Activated CD4-positive, alpha-beta T cell treated with anti-CD3 and anti-CD28 coated beads, Interleukin-2, amount 50 U/mL, for 4 hours (primary cell): ENCODE measurements around the gene FTL.

Source experiments
- DNase-seq, 2 experiments: peaks; one replicate each; pipeline ENCODE4 v3.0.0-alpha.2; 2020

The FTL gene

DNA sequence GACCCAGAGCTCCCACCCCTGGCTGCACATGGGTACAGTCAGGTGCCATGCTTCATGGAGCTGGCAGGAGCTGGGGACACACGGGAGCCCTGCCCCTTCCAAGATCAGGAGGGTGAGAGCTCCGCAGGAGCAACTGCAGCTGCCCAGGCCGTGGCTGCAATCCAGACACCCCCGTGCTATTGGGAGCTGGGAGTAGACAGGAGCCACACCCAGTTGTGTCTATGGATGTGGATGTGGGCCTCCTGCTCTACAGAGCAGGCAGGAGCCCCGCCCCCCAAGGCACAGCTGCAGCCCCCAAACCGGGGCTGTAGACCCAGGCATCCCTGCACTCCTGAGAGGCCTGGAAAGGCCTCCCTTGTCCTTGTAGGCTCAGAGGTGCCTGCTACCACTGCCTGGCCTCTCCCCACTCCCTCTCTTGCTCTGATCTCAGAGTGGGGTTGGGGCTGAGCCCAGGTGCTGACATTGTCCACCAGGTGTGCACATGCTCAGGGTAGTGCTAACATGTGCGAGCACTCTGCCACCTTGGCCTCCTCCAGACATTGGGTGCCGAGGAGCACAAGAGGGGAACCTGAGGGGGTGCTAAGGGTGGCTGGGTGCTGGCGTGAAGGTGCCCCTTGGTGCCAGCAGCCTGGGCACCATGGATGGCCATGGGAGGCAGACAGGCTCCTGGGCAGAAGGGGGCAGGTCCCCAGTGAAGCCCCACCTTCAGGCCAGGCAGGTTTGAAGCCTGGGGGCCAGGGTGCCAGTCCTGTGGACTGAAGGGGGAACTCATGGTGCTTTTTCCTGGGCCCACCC, 18.4 kb upstream of the FTL start:
- DNase-seq = no peak

GRCh38 chr19:48947258-48947542, 17.9 kb upstream of the FTL start:
- no peak for DNase-seq

- DNase-seq = no peak
Measured at GRCh38 chr19:48950159-48950558, 14.9 kb upstream of the FTL start.

GRCh38 chr19:48950830-48951519, 14.1 kb upstream of the FTL start:
- no peak for DNase-seq

DNA sequence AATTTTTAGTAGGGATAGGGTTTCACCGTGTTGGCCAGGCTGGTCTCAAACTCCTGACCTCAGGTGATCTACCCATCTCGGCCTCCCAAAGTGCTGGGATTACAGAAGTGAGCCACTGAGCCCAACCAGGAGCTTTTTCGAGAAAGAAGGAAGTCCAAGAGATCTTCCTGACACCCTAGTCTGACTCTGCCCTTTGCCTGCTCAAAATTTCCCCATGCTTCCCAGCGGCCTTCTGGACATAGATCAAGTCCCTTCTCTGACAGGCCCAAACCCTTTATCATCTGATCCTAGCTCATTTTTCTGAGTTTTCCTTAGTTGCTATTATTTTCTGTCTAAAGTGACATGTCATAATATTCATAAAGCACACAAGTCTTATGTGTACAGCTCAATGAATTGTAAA, 12.0 kb upstream of the FTL start:
- no peak for DNase-seq

- no peak for DNase-seq
Measured at GRCh38 chr19:48953990-48954594, 11.0 kb upstream of the FTL start.

- DNase-seq = peak; percentile 77 to 80
Measured at GRCh38 chr19:48954595-48955307, 10.4 kb upstream of the FTL start, which contains the start of gene BAX. TSS of gene BAX (plus strand) at chr19:48954875. CDS start at chr19:48954929, 54 bp downstream.

GRCh38 chr19:48955308-48955958, 9.7 kb upstream of the FTL start:
- no peak for DNase-seq

DNA sequence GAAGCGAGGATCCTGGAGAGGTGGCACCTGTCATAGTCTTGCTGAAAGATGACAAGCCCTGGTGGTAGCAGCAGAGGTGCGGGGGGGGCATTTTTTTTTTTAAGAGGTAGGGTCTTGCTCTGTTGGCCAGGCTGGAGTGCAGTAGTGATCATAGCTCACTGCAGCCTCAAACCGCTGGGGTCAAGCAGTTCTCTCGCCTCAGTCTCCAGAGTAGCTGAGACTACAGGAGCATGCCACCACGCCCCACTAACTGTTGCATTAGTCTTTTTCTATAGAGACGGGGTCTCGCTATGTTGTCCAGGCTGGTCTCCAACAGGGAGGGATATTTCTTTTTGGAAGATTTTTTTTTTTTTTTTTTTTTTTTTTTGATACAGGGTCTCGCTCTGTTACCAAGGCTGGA, 7.1 kb upstream of the FTL start:
- no peak for DNase-seq

DNA sequence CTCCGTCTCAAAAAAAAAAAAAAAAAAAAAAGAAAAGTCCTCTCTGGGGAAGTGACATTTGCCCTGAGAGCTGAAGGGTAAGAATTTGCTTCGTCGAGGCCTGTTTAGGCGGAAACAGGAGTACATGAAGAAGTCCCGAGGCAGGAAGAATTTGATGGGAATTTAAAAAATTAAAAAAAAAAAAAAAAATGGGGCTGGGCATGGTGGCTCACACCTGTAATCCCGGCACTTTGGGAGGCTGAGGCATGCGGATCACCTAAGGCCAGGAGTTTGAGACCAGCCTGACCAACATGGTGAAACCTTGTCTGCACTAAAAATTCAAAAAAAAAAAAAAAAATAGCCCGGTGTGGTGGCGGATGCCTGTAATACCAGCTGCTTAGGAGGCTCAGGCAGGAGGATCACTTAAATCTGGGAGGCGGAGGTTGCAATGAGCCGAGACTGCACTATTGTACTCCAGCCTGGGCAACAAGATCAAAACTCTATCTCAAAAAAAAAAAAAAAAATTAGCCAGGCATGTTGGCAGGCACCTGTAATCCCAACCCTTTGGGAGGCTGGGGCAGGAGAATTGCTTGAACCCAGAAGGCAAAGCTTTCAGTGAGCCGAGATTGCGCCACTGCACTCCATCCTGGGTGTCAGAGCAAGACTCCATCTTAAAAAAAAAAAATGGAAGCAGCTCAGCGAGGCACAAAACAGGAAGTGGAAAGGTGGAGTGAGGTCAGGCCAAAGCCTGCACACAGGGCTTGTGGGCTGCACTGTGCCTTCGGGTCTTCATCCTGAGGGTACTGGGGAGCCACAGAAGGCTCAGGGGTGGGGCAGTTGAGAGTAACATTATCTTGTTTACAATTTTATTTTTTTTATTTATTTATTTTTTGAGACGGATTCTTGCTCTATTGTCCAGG, 5.5 kb upstream of the FTL start:
- DNase-seq = no peak

GRCh38 chr19:48961051-48961649, 4.0 kb upstream of the FTL start:
- DNase-seq = no peak

- no peak for DNase-seq
Measured at GRCh38 chr19:48961673-48962028, 3.5 kb upstream of the FTL start.

GRCh38 chr19:48962029-48962848, 2.9 kb upstream of the FTL start:
- no peak for DNase-seq

DNA sequence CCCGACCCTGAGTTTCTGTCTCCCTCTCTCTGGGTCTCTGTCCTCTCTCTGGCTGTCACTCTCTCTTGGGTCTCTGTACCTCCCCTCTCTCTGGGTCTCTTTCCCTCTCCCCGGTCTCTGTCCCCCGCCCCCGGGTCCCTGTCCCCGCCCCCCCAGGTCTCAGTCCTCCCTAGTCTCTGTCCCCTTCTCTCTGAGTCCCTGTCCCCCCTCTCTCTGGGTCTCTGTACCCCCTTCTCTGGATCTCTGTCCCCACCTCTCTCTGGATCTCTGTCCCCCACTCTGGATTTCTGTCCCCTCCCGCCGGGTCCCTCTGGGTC, 2.3 kb upstream of the FTL start:
- no peak for DNase-seq

DNA sequence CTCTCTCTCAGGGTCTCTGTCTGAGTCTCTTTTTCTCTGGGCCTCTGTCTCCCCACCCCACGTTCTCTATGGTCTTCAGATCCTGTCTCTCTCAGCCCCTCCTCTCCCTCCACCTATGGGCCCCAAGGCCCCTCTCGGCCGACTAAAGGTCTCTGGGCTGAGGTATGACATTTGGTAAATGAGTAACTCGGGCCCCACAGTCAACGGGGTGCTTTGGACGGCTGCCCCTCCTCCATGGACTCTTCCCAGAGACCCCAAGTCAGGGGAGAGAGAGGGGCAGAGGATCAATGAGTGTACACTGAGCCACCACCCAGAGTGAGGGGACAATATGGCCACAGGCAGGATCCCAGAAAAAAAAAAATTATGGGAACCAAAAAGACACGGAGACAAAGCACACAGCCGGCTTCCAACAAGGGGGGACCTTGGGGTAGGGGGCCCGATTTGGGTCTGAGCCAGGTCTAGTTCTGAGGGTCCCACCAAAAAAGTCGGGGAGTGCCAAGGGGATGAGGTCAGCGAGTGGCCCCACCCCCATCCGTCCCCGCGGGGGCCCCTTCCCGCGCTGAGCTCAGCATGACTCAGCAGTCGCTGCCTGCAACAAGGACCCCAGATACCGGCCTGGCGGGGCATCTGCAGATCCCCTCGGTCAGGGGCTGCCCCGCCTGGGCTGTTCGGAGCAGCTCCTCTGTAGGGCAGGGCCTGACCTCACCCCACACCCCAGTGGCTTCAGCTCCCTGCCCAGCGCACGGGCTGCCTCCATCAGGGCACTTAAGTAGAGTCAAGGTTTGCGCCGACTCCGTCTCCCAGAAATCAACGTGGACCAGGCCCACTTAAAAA, 1.5 kb upstream of the FTL start:
- DNase-seq = peak; percentile 39 to 42

DNA sequence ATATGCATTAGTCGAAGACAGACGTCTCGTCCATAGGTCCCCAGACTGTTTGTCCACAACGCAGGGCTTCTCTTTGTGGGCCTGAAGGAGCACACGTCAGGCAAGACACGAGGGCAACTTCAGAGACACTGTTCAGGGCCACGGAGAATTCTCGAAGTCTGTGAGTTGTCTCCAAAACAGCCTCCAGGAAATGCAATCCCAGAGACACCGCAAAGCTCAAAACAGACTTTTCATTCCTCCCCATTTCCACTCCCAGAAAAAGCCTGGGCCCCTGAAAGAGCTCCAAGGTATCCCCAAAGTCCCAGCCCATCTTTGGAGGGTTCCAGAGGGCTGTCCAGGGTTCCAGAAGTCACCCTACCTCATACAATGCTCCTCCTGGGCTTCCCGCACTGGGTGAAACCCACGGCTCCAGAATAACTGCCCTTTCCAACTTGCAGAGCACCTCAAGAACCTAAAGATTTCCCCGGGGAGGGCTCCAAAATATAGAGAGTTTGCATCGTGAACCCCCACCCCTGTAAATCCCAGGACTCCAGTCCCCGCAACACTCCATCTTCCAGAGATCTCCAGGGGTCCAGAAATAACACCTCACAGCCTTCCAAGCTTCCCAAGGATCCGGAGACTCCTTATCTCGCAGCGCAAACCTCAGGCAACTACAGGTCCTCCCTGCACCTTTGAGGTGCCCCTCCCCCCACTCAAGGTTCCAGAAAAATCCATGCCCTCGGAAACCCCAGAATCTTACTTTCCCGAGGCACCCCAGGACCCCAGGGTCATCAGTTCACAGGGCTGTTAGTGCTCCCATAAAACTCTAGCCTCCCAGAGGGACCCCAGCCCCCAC, 687 bp upstream of the FTL start:
- no peak for DNase-seq

DNA sequence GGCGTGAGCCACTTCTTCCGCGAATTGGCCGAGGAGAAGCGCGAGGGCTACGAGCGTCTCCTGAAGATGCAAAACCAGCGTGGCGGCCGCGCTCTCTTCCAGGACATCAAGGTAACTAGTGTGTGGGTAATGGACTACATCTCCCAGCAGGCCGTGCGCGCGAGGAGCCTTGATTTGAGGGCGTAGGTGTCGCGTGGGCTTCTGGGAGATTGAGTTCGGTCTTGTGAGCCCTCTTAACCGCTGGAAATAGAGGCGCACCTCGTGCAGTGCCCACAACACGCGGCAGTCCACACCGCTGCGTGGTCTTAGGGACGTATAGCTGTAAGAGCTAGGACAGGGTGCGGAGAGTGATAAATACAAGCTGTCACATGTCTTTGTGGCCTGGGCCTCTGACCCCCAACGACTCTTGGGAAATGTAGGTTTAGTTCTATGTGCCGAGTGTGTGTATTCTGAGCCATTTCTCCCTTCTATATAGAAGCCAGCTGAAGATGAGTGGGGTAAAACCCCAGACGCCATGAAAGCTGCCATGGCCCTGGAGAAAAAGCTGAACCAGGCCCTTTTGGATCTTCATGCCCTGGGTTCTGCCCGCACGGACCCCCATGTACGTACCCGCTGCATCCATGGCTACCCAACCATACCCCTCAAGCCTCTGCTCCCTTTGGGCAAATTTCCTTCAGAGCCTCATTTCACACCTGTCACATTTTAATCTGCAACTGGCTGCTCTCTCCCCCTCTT, 864 bp downstream of the FTL start:
- peak; percentile 91 for DNase-seq
